ENCODE results near the gene UNC5C.

DNA sequence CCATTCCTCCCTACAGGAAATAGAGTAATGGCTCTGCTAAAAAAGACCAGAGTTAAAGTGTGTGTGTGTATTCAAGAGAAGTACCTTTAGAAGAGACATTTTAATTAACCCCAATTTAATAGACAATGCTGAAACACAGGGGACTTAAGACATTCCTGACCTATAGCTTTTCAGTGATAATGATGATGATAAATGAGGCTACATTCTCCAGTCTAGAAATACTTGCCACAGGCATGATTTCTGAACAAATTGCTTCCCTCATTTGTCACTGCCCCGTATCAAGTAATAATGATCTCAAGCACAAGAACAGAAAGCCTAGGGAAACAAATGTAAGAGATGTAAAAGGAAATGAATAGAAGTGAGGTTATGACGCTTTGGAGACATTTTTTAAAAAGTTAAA is 117.1 kb downstream of the UNC5C start:
- no peak for TF ChIP-seq POLR2A (IDR thresholded peaks at IDR 0.05)
- TF ChIP-seq CTCF (IDR thresholded peaks at IDR 0.05): no peak
- TF ChIP-seq POLR2AphosphoS5 (IDR thresholded peaks at IDR 0.05): no peak
